Activated T-cell treated with anti-CD3 and anti-CD28 coated beads, Interleukin-2, amount 50 U/mL, for 72 hours (primary cell): ENCODE data around the gene SOX5. TPM values are rescaled to one million over a fixed set of nuclear protein-coding genes. Genes with fewer than 3 reads are reported as not detected.

ENCODE experiments used
- ATAC-seq, 2 donors: fragments of 150-1000 bp; cut with Tn5 transposase; replicated peaks in 1 of 2; 2 replicates each; pipeline ENCODE4 v1.10.0; 2021; ENCODE audit warnings: moderate library complexity in 2 of 2, mild to moderate bottlenecking in 1 of 2
- DNase-seq, 2 donors: peaks; one replicate each; pipeline ENCODE4 v3.0.0; 2021 to 2022; ENCODE audit warnings: mixed read lengths in 1 of 2
- H3K27ac Mint-ChIP-seq: one replicate; pipeline ENCODE4 v1.8.0; 2022; ENCODE audit warnings: mild to moderate bottlenecking, moderate library complexity, mixed read lengths
- H3K27me3 Mint-ChIP-seq: one replicate; pipeline ENCODE4 v1.8.0; 2022; ENCODE audit warnings: low read depth, mixed read lengths
- H3K36me3 Mint-ChIP-seq, 2 donors: one replicate each; pipeline ENCODE4 v1.8.0; 2022; ENCODE audit warnings: mixed read lengths in 2 of 2, mild to moderate bottlenecking in 1 of 2; ENCODE audit not compliant: insufficient read depth in 2 of 2
- H3K4me1 Mint-ChIP-seq: one replicate; pipeline ENCODE4 v1.8.0; 2022; ENCODE audit warnings: low read depth, mixed read lengths
- H3K4me3 Mint-ChIP-seq, 2 donors: one replicate each; pipeline ENCODE4 v1.8.0; 2022; ENCODE audit warnings: mild to moderate bottlenecking in 2 of 2, mixed read lengths in 2 of 2, moderate library complexity in 2 of 2
- H3K9me3 Mint-ChIP-seq, 2 donors: one replicate each; pipeline ENCODE4 v1.8.0; 2022; ENCODE audit warnings: mixed read lengths in 2 of 2
- total RNA-seq, 2 donors: library from RNA; stranded (reverse); gene quantifications; one replicate each; pipeline ENCODE4 v1.2.3, GENCODE V29; 2022

The SOX5 gene
- total RNA-seq, 2 donors from 2014 or later = 1.7 to 2.5 TPM

GRCh38 chr12:23815810-23816209, 133.7 kb downstream of the SOX5 start:
- no peak for ATAC-seq
- H3K9me3 Mint-ChIP-seq = peaks cover 0 to 2% of the 10 kb centered on the region in 2 donors
- H3K4me1 Mint-ChIP-seq = no peaks in the 10 kb centered on the region
- no peak for DNase-seq
- H3K27me3 Mint-ChIP-seq = no peaks in the 10 kb centered on the region
- no peak overlapping the region for H3K4me3 Mint-ChIP-seq
- no peaks in the 10 kb centered on the region for H3K36me3 Mint-ChIP-seq
- no peak overlapping the region for H3K27ac Mint-ChIP-seq

GRCh38 chr12:23813206-23813605, 136.3 kb downstream of the SOX5 start:
- H3K9me3 Mint-ChIP-seq = peaks cover 0 to under 1% of the 10 kb centered on the region in 2 donors
- H3K27me3 Mint-ChIP-seq = no peaks in the 10 kb centered on the region
- no peaks in the 10 kb centered on the region for H3K36me3 Mint-ChIP-seq
- no peak overlapping the region for H3K27ac Mint-ChIP-seq
- no peaks in the 10 kb centered on the region for H3K4me1 Mint-ChIP-seq
- H3K4me3 Mint-ChIP-seq = no peak overlapping the region
- no peak for ATAC-seq
- no peak for DNase-seq

- DNase-seq = no peak
- Mint-ChIP-seq H3K9me3 (no peaks in the 10 kb centered on the region), H3K27me3 (no peaks in the 10 kb centered on the region), H3K4me1 (no peaks in the 10 kb centered on the region), H3K36me3 (no peaks in the 10 kb centered on the region), H3K27ac (no peak overlapping the region), H3K4me3 (no peak overlapping the region)
- ATAC-seq = no peak
Observed at GRCh38 chr12:23810329-23810902, 139.1 kb downstream of the SOX5 start.

- Mint-ChIP-seq H3K9me3 (peaks cover 2% of the 10 kb centered on the region in 2 donors), H3K36me3 (no peaks in the 10 kb centered on the region), H3K27me3 (no peaks in the 10 kb centered on the region), H3K4me3 (no peak overlapping the region), H3K4me1 (no peaks in the 10 kb centered on the region), H3K27ac (no peak overlapping the region)
- no peak for DNase-seq
- no peak for ATAC-seq
Observed at GRCh38 chr12:23803540-23803939, 145.9 kb downstream of the SOX5 start.

GRCh38 chr12:23795494-23795893, 154.0 kb downstream of the SOX5 start:
- DNase-seq (no peak), ATAC-seq (no peak)
- H3K4me1 Mint-ChIP-seq = no peaks in the 10 kb centered on the region
- H3K9me3 Mint-ChIP-seq = peaks cover 0 to 3% of the 10 kb centered on the region in 2 donors
- no peaks in the 10 kb centered on the region for H3K27me3 Mint-ChIP-seq
- H3K27ac Mint-ChIP-seq = no peak overlapping the region
- H3K4me3 Mint-ChIP-seq = no peak overlapping the region
- H3K36me3 Mint-ChIP-seq = no peaks in the 10 kb centered on the region

- no peaks in the 10 kb centered on the region for H3K36me3 Mint-ChIP-seq
Observed at GRCh38 chr12:23781118-23781517, 168.4 kb downstream of the SOX5 start.

GRCh38 chr12:23775208-23775607, 174.3 kb downstream of the SOX5 start:
- peaks cover 0 to 5% of the 10 kb centered on the region in 2 donors for H3K9me3 Mint-ChIP-seq
- ATAC-seq (no peak), DNase-seq (no peak)
- H3K27me3 Mint-ChIP-seq = no peaks in the 10 kb centered on the region
- no peaks in the 10 kb centered on the region for H3K4me1 Mint-ChIP-seq
- H3K36me3 Mint-ChIP-seq = no peaks in the 10 kb centered on the region
- H3K27ac Mint-ChIP-seq = no peak overlapping the region
- H3K4me3 Mint-ChIP-seq = no peak overlapping the region

More at GRCh38 chr12:23781118-23781517, 168.4 kb downstream of the SOX5 start:
- Mint-ChIP-seq H3K9me3 (peaks cover 0 to 4% of the 10 kb centered on the region in 2 donors), H3K4me3 (no peak overlapping the region), H3K27me3 (no peaks in the 10 kb centered on the region), H3K4me1 (no peaks in the 10 kb centered on the region), H3K27ac (no peak overlapping the region)
- DNase-seq (no peak), ATAC-seq (no peak)

GRCh38 chr12:23771240-23771949, 178.1 kb downstream of the SOX5 start:
- Mint-ChIP-seq H3K27me3 (no peaks in the 10 kb centered on the region), H3K4me3 (no peak overlapping the region)
- no peak for ATAC-seq

GRCh38 chr12:23770202-23770938, 179.1 kb downstream of the SOX5 start:
- DNase-seq = no peak
- no peak overlapping the region for H3K27ac Mint-ChIP-seq
- ATAC-seq = no peak
- H3K27me3 Mint-ChIP-seq = no peaks in the 10 kb centered on the region
- H3K4me3 Mint-ChIP-seq = no peak overlapping the region
- H3K9me3 Mint-ChIP-seq = peaks cover 0 to 1% of the 10 kb centered on the region in 2 donors
- no peaks in the 10 kb centered on the region for H3K4me1 Mint-ChIP-seq
- no peaks in the 10 kb centered on the region for H3K36me3 Mint-ChIP-seq

More at GRCh38 chr12:23771240-23771949, 178.1 kb downstream of the SOX5 start:
- H3K36me3 Mint-ChIP-seq = no peaks in the 10 kb centered on the region
- no peak for DNase-seq
- H3K4me1 Mint-ChIP-seq = no peaks in the 10 kb centered on the region
- H3K9me3 Mint-ChIP-seq = peaks cover 0 to 1% of the 10 kb centered on the region in 2 donors
- no peak overlapping the region for H3K27ac Mint-ChIP-seq

GRCh38 chr12:23767834-23768233, 181.6 kb downstream of the SOX5 start:
- Mint-ChIP-seq H3K27ac (no peak overlapping the region), H3K4me1 (no peaks in the 10 kb centered on the region), H3K27me3 (no peaks in the 10 kb centered on the region), H3K9me3 (peaks cover 0 to 1% of the 10 kb centered on the region in 2 donors), H3K36me3 (no peaks in the 10 kb centered on the region), H3K4me3 (no peak overlapping the region)
- ATAC-seq (no peak), DNase-seq (no peak)

GRCh38 chr12:23763724-23764123, 185.7 kb downstream of the SOX5 start:
- DNase-seq = no peak
- no peaks in the 10 kb centered on the region for H3K27me3 Mint-ChIP-seq
- ATAC-seq = no peak
- H3K27ac Mint-ChIP-seq = no peak overlapping the region
- no peaks in the 10 kb centered on the region for H3K9me3 Mint-ChIP-seq
- no peaks in the 10 kb centered on the region for H3K4me1 Mint-ChIP-seq
- H3K36me3 Mint-ChIP-seq = no peaks in the 10 kb centered on the region
- H3K4me3 Mint-ChIP-seq = no peak overlapping the region

GRCh38 chr12:23760495-23760894, 189.0 kb downstream of the SOX5 start:
- DNase-seq = no peak
- no peak overlapping the region for H3K4me3 Mint-ChIP-seq
- H3K4me1 Mint-ChIP-seq = no peaks in the 10 kb centered on the region
- no peaks in the 10 kb centered on the region for H3K9me3 Mint-ChIP-seq
- H3K36me3 Mint-ChIP-seq = no peaks in the 10 kb centered on the region
- no peak overlapping the region for H3K27ac Mint-ChIP-seq
- no peaks in the 10 kb centered on the region for H3K27me3 Mint-ChIP-seq
- no peak for ATAC-seq

- no peak overlapping the region for H3K27ac Mint-ChIP-seq
- H3K4me3 Mint-ChIP-seq = no peak overlapping the region
- no peaks in the 10 kb centered on the region for H3K4me1 Mint-ChIP-seq
- H3K36me3 Mint-ChIP-seq = no peaks in the 10 kb centered on the region
- H3K9me3 Mint-ChIP-seq = no peaks in the 10 kb centered on the region
- DNase-seq = no peak
- no peak for ATAC-seq
- no peaks in the 10 kb centered on the region for H3K27me3 Mint-ChIP-seq
Observed at GRCh38 chr12:23758608-23759007, 190.9 kb downstream of the SOX5 start.
